Tongue (tissue), 2 donors: ENCODE measurements around the gene QRFP. TPM values are rescaled to one million over a fixed set of nuclear protein-coding genes. Genes with fewer than 3 reads are reported as not detected.

Experiments
- DNase-seq: peaks from one replicate; pipeline ENCODE4 v3.0.0-alpha.2; 2015
- total RNA-seq: library from RNA; depleted of rRNA; stranded (reverse); fragments of >200 nt; gene quantifications from one replicate; pipeline ENCODE4 v1.2.3, GENCODE V29; 2014

The QRFP gene
- total RNA-seq, 1 donor from 2014 or later, result not detected

DNA sequence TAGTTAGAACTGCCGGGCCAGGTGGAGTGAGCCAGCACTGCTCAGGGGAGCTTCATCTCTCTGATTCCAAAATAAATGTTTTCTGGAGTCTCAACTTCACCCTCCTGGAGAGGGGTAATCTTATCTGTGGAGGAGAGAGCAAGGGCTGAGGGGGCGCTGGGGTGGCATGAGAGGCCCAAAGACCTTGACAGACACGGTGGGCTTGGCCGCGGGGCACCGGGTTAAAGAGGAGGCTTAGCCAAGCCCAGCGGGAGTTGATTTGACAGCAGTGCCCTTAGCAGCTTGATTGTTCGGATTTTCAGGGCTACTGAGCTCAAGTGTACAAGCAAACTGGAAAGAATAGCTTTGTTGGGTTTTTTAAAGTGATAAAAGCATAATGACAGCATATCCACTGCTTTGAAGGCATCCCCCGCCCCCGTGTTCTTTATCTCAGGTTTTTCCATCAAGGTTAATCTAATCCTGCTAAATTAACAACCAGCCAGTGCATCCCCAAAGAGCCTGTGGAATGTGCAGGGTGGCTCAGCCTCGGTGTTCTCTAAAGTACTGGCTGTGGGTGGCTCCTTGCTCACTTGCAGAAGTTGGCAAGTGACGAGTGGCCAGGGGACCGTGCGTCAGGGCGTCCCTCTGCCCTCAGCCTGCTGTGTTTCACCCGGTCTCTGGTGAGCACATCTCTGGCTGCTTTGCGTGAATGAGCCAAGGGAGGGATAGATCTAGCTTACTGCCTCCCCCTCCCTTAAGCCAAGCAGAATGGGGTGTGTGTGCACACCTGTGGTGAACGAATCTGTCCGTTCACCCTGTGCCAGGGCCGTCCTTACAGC, 5.5 kb downstream of the QRFP start:
- DNase-seq, result no peak

DNA sequence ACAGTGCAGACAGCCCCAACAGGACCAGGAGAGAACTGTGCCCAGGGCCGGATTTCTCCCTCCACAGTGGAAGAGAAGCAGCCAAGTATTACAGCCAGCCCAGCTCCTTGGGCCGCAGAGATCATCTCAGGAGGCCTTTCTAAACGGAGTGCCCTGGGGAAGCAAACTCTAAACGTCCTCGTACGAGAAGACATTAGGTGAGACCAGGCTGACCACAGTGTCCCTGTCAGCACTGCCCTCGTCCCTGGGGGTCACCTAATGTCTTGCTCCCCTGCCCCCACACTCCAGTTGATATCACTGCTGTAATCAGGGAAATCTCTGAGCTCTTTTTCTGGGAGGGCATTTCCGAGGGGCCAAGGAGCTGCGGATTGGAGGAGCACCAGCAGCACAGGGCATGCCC, 6.5 kb downstream of the QRFP start:
- no peak for DNase-seq

DNA sequence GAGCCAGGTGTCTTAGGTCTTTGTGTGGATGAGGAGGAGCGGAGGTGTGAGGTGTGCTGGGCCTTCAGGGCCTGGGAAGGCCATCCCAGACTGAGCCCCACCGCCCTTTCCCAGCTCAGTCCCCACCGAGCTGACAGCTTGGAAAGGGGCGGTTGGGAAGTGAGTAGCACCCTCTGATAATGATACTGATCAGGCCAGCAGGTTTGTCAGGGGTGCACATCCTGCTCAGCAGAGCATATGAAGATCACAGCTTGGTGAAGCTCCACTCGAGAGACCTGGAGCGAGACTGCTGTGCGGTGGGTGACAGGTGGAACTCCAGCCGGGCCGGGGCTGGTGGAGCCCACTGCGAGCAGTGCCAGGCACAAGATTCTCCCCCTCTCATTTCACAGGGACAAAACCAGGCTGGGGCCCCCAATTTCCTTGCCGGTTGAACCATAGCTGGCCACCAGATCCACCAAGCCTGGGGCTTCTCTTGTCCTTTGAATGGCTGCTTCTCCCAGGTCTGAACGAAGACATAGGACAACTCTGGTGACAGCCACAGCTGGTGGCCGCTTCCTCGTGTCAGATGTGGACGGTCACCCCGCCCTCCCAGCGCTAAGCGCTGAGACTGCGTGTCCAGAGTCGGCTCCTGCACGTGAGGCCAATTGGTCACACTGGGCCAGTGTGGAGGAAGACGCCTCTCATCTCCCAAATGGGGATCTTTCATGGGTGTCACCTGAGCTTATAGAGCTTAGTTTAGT, 8.3 kb downstream of the QRFP start:
- DNase-seq, result no peak

DNA sequence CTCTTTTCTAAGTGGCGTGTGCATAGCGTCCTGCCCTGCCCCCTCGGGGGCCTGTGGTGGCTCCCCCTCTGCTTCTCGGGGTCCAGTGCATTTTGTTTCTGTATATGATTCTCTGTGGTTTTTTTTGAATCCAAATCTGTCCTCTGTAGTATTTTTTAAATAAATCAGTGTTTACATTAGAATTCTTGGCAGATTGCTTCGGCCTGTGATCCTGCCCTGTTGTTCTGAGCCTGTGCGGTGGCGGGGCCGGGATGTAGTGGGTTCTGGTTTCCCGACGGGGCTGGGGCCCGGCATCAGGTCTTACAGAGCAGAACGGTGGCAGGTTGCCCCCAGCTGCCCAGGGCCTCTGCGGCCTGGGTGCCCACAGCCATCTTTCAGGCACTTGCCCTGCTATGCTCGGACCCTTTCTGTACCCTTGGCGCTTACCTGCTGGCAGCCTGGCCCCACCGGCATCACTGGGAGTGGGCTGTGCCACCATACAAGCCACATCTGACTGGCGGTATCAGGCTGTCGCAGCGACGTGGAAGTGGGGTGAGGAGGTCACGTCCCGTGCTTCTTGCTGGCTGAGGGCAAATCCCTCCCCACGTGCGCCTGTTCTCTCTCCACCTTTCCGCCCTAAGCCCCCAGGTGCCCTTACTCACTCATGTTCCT, 9.0 kb downstream of the QRFP start:
- no peak for DNase-seq

DNA sequence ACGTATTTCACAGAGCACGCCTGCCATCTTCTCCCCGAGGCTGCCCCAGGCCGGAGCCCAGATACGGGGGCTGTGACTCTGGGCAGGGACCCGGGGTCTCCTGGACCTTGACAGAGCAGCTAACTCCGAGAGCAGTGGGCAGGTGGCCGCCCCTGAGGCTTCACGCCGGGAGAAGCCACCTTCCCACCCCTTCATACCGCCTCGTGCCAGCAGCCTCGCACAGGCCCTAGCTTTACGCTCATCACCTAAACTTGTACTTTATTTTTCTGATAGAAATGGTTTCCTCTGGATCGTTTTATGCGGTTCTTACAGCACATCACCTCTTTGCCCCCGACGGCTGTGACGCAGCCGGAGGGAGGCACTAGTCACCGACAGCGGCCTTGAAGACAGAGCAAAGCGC, 9.6 kb downstream of the QRFP start:
- no peak for DNase-seq

DNA sequence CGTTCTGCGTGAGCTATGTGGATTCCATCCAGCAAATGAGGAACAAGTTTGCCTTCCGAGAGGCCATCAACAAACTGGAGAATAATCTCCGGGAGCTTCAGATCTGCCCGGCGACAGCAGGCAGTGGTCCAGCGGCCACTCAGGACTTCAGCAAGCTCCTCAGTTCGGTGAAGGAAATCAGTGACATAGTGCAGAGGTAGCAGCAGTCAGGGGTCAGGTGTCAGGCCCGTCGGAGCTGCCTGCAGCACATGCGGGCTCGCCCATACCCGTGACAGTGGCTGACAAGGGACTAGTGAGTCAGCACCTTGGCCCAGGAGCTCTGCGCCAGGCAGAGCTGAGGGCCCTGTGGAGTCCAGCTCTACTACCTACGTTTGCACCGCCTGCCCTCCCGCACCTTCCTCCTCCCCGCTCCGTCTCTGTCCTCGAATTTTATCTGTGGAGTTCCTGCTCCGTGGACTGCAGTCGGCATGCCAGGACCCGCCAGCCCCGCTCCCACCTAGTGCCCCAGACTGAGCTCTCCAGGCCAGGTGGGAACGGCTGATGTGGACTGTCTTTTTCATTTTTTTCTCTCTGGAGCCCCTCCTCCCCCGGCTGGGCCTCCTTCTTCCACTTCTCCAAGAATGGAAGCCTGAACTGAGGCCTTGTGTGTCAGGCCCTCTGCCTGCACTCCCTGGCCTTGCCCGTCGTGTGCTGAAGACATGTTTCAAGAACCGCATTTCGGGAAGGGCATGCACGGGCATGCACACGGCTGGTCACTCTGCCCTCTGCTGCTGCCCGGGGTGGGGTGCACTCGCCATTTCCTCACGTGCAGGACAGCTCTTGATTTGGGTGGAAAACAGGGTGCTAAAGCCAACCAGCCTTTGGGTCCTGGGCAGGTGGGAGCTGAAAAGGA, 10.9 kb downstream of the QRFP start:
- DNase-seq, result no peak

DNA sequence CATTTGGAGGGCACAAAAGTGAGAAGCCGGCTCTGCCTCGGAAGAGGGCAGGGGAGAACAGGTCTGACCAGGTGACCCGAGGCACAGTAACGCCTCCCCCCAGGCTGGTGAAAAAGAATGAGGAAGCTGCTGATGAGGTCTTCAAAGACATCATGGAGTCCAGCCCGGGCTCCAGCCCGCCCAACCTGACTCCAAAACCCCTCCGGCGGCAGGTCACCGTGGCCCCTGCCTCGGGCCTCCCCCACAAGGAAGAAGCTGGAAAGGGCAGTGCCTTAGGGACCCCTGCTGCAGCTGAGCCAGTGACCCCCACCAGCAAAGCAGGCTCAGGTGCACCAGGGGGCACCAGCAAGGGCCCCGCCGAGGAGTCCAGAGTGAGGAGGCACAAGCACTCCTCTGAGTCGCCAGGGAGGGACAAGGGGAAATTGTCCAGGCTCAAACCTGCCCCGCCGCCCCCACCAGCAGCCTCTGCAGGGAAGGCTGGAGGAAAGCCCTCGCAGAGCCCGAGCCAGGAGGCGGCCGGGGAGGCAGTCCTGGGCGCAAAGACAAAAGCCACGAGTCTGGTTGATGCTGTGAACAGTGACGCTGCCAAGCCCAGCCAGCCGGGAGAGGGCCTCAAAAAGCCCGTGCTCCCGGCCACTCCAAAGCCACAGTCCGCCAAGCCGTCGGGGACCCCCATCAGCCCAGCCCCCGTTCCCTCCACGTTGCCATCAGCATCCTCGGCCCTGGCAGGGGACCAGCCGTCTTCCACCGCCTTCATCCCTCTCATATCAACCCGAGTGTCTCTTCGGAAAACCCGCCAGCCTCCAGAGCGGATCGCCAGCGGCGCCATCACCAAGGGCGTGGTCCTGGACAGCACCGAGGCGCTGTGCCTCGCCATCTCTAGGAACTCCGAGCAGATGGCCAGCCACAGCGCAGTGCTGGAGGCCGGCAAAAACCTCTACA, 11.8 kb downstream of the QRFP start:
- DNase-seq, result no peak

DNA sequence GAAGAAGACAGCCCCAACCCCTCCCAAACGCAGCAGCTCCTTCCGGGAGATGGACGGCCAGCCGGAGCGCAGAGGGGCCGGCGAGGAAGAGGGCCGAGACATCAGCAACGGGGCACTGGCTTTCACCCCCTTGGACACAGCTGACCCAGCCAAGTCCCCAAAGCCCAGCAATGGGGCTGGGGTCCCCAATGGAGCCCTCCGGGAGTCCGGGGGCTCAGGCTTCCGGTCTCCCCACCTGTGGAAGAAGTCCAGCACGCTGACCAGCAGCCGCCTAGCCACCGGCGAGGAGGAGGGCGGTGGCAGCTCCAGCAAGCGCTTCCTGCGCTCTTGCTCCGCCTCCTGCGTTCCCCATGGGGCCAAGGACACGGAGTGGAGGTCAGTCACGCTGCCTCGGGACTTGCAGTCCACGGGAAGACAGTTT, 12.5 kb downstream of the QRFP start:
- DNase-seq, result no peak

DNA sequence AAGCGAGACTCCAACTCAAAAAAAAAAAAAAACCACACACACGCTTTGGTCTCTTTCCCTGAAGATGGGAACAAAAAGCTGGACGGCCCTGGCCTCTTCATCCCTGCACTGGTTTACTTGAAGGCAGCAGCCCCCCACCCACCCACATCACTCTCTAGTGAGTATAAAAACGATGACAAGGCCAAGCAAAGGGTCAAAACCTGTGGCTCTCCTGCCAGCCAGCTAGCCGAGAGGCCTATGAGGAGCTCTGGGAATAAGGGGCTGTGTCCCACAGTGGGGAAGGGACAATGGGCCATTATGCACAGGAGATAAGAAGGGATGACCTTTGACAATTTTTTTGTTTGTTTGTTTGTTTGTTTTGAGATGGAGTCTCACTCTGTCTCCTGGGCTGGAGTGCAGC, 13.1 kb downstream of the QRFP start:
- DNase-seq, result no peak

DNA sequence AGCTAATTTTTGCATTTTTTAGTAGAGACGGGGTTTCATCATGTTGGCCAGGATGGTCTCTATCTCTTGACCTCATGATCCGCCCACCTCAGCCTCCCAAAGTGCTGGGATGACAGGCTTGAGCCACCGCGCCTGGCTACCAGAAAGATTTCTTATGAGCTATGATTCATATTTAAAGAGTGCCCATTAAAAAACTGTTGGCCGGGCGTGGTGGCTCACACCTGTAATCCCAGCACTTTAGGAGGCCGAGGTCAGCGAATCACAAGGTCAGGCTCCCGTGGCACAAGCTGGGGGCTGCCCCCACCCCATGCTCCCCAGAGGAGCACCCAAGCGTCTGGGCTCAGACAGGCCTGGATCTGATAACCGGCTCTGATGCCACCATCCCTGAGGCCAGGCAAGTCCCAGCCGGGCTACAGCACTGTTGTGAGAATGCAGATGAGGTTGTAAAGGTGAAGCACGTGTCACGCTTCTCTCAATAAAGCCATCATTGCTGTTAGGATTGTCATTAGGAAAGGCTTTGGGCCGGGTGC, 13.9 kb downstream of the QRFP start:
- DNase-seq, result no peak

DNA sequence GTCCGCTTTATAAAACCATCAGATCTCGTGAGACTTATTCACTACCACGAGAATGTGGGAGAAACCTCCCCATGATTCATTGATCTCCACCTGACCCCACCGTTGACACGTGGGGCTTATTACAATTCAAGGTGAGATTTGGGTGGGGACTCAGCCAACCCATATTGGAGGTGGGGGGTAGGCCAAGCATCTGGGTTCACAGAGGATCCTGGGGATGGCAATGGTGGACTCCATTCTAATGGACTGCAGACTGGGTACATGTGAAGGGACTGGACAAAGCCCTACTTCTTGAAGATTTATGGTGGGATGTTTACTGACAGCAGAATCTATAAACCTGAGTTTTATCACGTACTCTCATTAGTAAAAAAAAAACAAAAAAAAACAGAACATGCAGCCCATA, 15.1 kb downstream of the QRFP start:
- DNase-seq, result no peak

DNA sequence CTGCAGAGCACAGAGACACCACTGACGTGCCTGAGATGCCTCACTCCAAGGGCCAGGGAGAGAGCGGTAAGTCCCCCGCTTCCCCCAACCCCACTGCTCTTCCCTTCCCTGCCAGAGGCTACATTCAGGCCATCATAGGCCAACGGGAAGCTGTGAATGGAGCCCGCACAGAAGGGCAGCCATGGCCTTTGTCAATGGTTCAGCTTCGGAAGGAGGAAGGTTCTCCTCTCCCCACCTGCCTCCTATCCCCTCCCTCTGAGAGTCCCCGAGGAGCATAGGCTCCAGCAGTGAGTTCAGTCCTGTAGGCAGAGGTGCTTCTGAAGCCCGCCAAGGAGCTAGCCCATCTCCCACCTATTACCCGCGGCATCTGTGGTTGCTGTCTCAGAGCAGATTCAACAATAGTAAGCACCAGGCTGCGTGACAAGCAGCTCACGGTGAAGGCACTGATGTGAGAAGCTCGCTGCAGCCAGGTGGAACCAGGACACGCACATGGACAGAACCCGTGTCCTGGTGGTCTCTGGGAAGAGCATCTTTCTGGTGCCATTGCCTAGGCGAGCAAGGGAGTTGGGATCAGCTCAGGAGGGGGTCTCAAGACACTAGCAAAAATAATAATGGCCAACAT, 15.9 kb downstream of the QRFP start:
- no peak for DNase-seq

DNA sequence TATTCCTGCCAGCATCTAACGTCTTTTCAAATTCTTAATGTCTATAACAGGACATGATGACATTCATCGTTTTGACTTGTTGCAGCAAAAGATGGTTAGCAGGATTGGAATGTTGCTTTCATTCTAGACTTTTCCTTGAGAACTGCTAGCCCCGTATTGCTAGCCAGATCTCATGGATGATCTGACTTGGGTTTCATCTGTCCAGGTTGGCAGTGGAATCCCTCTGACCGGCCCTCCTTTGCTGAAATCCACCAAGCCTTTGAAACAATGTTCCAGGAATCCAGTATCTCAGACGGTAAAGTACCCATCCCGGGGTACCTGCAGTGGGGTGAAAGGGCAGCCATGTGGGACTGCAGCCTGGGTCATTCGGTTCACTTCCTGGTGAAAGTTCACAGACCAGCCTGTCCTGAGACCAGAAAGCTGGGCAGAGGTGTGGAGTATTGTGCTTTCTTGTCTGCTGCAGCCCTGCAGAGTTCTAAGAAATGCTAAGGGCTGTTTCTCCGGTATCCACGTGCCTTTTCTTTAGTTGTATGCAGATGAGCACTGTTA, 16.7 kb downstream of the QRFP start:
- no peak for DNase-seq

DNA sequence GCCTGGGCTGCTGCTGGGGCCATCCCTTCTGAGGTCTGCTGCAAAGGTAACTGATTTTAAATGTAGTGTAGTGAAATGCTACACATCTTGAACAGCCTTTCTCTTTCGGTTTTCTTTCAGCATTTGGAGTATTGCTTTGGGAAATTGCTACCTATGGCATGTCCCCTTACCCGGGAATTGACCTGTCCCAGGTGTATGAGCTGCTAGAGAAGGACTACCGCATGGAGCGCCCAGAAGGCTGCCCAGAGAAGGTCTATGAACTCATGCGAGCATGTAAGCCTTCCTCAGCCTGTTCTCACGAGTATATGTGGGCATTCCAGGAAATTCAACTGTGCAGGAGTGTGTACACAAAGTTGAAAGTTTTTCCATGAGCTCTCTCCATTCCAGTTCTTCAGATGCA, 18.3 kb downstream of the QRFP start:
- no peak for DNase-seq

DNA sequence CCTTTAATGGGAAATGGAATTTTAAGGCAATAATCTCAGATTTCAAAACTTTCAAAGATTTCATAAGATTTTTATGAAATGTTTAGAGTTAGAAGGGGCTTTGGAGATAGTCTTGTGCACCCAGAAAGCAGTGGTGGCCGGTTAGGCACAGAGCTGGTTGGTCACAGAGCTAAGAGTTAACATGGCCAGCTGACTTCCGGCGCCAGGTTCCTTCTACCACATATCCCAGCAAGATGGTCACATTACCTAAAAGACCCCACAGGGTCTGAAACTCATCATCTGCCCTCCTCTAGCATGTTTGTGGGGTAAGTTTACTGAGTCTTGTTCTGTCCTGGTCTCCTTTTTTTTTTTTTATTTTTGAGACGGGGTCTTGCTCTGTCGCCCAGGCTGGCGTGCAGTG, 19.3 kb downstream of the QRFP start:
- no peak for DNase-seq

DNA sequence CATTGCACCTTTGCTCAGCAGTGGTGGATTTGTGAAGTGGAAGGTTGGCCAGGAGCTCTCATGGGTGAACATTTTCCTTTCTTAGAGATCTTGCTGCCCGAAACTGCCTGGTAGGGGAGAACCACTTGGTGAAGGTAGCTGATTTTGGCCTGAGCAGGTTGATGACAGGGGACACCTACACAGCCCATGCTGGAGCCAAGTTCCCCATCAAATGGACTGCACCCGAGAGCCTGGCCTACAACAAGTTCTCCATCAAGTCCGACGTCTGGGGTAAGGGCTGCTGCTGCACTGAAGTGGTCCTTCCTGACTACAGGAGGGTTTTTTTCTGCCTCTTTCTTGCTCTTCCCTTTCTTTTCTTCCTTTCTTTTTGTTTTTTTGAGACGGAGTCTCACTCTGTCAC, 21.8 kb downstream of the QRFP start:
- DNase-seq, result no peak

DNA sequence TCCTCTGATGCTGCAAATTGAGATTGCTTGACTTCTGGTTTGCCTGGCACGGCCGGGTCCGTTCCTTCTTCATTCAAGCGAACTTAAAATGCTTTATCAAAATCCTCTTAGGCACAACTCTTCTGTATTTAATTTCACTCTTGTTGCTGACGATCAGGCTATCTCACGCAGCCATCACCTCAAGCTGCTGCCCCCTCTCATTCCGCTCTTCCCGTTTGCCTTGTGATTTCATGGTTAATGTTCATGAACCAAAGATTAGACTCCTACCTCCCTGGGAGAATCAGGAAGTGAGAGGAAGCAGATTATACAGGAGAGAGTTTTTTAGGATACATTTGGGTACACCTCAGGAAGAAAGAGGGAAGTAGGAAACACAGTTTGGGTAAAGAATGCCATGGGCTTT, 22.6 kb downstream of the QRFP start:
- DNase-seq, result no peak

DNA sequence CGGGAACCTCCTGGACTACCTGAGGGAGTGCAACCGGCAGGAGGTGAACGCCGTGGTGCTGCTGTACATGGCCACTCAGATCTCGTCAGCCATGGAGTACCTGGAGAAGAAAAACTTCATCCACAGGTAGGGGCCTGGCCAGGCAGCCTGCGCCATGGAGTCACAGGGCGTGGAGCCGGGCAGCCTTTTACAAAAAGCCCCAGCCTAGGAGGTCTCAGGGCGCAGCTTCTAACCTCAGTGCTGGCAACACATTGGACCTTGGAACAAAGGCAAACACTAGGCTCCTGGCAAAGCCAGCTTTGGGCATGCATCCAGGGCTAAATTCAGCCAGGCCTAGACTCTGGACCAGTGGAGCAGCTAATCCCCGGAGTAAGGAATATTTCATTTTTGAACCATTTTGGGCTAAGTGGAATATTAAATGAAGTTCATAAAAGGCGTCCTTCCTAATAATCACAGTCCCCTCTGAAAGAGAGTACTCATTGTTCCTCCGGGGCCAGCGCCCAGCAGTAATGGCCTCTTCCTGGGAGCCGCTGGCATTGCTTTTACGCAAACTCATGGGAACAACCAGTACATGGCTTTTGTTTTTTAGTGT, 23.6 kb downstream of the QRFP start:
- no peak for DNase-seq

DNA sequence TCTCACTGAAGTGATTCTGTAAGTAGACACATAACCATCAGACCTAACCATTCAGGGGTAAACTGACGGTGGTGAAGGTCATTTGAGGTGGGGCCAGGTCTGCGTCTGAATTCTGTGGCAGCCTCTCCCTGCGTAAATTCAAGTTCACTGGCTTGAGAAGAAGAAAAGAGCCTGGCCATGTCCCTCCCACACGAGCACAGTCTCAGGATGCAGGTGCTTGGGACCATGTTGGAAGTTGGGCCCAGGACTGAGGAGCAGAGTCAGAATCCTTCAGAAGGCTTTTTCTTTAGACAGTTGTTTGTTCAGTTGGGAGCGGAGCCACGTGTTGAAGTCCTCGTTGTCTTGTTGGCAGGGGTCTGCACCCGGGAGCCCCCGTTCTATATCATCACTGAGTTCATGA, 24.1 kb downstream of the QRFP start:
- DNase-seq, result no peak

DNA sequence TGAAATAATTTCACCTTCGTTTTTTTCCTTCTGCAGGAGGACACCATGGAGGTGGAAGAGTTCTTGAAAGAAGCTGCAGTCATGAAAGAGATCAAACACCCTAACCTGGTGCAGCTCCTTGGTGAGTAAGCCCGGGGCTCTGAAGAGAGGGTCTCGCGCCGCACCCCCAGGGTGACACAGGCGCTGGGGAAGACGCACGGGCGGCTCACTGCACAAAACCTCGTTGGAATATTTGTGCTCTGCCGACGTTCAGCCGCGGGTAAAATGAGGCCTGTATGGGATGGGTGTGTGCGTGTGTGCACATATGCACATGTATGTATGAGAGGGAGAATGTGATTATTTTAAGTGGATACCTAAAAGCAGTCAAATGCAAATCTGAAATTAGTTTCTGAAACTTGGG, 24.5 kb downstream of the QRFP start:
- DNase-seq, result no peak
